GM10266 (cell line): ENCODE measurements around the gene MROH9.

Source experiments
- DNase-seq: peaks from one replicate; pipeline ENCODE4 v3.0.0; 2012; ENCODE audit errors: extremely low spot score
- CTCF ChIP-seq: IDR thresholded peaks from 2 replicates; pipeline ENCODE4 v1.5.1; 2012; ENCODE audit warnings: mild to moderate bottlenecking, low read depth; ENCODE audit not compliant: control insufficient read depth, insufficient read depth; ENCODE audit errors: missing control alignments

MROH9 gene

GRCh38 chr1:171081763-171082201 lies 146.4 kb downstream of the MROH9 start:
- DNase-seq = no peak
- no peak for TF ChIP-seq CTCF

GRCh38 chr1:171082606-171083005 lies 147.3 kb downstream of the MROH9 start:
- TF ChIP-seq CTCF = no peak
- DNase-seq = no peak

- no peak for TF ChIP-seq CTCF
- DNase-seq = no peak
Observed at GRCh38 chr1:171083222-171083621, 147.9 kb downstream of the MROH9 start.

GRCh38 chr1:171084091-171084490 lies 148.8 kb downstream of the MROH9 start:
- no peak for DNase-seq
- TF ChIP-seq CTCF = no peak

- DNase-seq = no peak
- TF ChIP-seq CTCF = no peak
Observed at GRCh38 chr1:171084870-171085269, 149.5 kb downstream of the MROH9 start.

- DNase-seq = no peak
- no peak for TF ChIP-seq CTCF
Observed at GRCh38 chr1:171087896-171088295, 152.6 kb downstream of the MROH9 start.

GRCh38 chr1:171090604-171091003 lies 155.3 kb downstream of the MROH9 start, which contains the start of gene FMO3:
TSS of gene FMO3 (plus strand) at chr1:171090905. CDS start at chr1:171092659, 1,754 bp downstream.
- no peak for TF ChIP-seq CTCF
- no peak for DNase-seq
